Esophagus squamous epithelium (tissue), 5 donors: ENCODE data around the gene GPC3. TPM values are rescaled to one million over a fixed set of nuclear protein-coding genes. Genes with fewer than 3 reads are reported as not detected.

Experiments used
- DNase-seq: peaks from one replicate; lab custom pipeline; 2025; lab: John Stamatoyannopoulos, UW
- H3K27ac ChIP-seq, 4 donors: fragments of 200-600 bp; sonication (generic); one replicate each; pipeline ENCODE4 v1.5.1; 2016 to 2019; ENCODE audit warnings: mild to moderate bottlenecking in 1 of 4
- H3K27me3 ChIP-seq, 4 donors: fragments of 200-600 bp; sonication (generic); 1 replicate in 3 of 4; 2 replicates in 1 of 4; pipeline versions ENCODE4 v1.5.1 to v1.6.0; 2017 to 2021; ENCODE audit warnings: antibody characterized with exemption in 1 of 4
- H3K36me3 ChIP-seq, 3 donors: fragments of 200-600 bp; sonication (generic); one replicate each; pipeline ENCODE4 v1.5.1; 2016 to 2019
- H3K4me1 ChIP-seq, 3 donors: fragments of 200-600 bp; sonication (generic); one replicate each; pipeline ENCODE4 v1.5.1; 2017 to 2019
- H3K4me3 ChIP-seq, 4 donors: fragments of 200-600 bp; sonication (generic); 1 replicate in 3 of 4; 2 replicates in 1 of 4; pipeline ENCODE4 v1.5.1; 2016 to 2019; ENCODE audit warnings: mild to moderate bottlenecking in 2 of 4, moderate library complexity in 1 of 4
- H3K9me3 ChIP-seq, 3 donors: fragments of 200-600 bp; sonication (generic); one replicate each; pipeline ENCODE4 v1.5.1; 2016 to 2019
- POLR2A ChIP-seq, 4 donors: fragments of 450-650 bp; IDR thresholded peaks; one replicate each; pipeline ENCODE4 v1.6.1; 2017; ENCODE audit warnings: antibody characterized with exemption in 4 of 4, mild to moderate bottlenecking in 4 of 4, moderate library complexity in 3 of 4
- WGBS, 2 donors: methylation state at CpG; one replicate each; pipeline ENCODE4 v1.1.5; 2018; 5-methylcytosine and 5-hydroxymethylcytosine counted together
- intact Hi-C: fragments of 100-400 bp; cut with DNase I; formaldehyde crosslinking; loops from one replicate; pipeline ENCODE4 v1.15.0; 2022
- total RNA-seq, 4 donors: library from RNA; depleted of rRNA; stranded (reverse); fragments of >200 nt; gene quantifications; one replicate each; pipeline ENCODE4 v1.1.0, GENCODE V29; 2016
- TF ChIP-seq, protein P1 (sequence below), 6 experiments: fragments of 450-650 bp in 4 of 6; fragments of 200-600 bp in 2 of 6; sonication (generic) in 2 of 6; IDR thresholded peaks; one replicate each; pipeline ENCODE4 v1.5.1; 2016 to 2019; ENCODE audit warnings: antibody characterized with exemption in 6 of 6, mild to moderate bottlenecking in 4 of 6, moderate library complexity in 4 of 6
- donor health status: DM: yes; HTN: yes; CAD: no.

Gene GPC3
- total RNA-seq, 4 donors from 2014 or later = 0.44 to 2.8 (median 1.7) TPM; not detected in 1

DNA sequence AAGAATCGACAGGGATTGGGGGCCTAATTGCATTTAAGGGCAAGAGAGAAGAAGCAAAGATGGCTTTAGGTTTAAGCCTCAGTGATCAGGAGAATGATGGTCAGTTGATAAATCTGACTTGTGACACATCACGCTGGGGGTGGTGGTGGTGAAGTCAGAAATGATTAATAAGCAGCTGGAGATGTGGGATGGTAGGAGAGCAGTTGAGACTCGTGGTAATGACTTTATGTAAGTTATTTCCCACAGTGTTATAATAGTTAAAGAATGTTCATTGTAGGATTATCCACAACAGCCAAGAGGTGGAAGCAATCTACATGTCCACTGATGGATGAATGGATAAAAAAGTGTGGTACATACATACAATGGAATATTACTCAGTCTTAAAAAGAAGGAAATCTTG lies 391.2 kb downstream of the GPC3 start:
- WGBS, 2 donors = 60 to 65% methylated on average over 3 of the region's 3 CpGs
- Histone ChIP-seq H3K4me3 (no peak overlapping the region), H3K36me3 (no peaks in the 10 kb centered on the region), H3K9me3 (no peaks in the 10 kb centered on the region), H3K27ac (no peak overlapping the region), H3K27me3 (no peaks in the 10 kb centered on the region), H3K4me1 (no peaks in the 10 kb centered on the region)
- TF ChIP-seq, protein P1, sequence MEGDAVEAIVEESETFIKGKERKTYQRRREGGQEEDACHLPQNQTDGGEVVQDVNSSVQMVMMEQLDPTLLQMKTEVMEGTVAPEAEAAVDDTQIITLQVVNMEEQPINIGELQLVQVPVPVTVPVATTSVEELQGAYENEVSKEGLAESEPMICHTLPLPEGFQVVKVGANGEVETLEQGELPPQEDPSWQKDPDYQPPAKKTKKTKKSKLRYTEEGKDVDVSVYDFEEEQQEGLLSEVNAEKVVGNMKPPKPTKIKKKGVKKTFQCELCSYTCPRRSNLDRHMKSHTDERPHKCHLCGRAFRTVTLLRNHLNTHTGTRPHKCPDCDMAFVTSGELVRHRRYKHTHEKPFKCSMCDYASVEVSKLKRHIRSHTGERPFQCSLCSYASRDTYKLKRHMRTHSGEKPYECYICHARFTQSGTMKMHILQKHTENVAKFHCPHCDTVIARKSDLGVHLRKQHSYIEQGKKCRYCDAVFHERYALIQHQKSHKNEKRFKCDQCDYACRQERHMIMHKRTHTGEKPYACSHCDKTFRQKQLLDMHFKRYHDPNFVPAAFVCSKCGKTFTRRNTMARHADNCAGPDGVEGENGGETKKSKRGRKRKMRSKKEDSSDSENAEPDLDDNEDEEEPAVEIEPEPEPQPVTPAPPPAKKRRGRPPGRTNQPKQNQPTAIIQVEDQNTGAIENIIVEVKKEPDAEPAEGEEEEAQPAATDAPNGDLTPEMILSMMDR (IDR thresholded peaks at IDR 0.05) = no peak
- no peak for TF ChIP-seq POLR2A (IDR thresholded peaks at IDR 0.05)
- intact Hi-C loops = no loop called here
- no peak for DNase-seq

- TF ChIP-seq, protein P1 (IDR thresholded peaks at IDR 0.05) = no peak
- TF ChIP-seq POLR2A (IDR thresholded peaks at IDR 0.05) = no peak
- intact Hi-C loops = no loop called here
- H3K4me1 ChIP-seq = no peaks in the 10 kb centered on the region
- no peak for DNase-seq
- H3K27me3 ChIP-seq = no peaks in the 10 kb centered on the region
- WGBS, 2 donors = 64 to 82% methylated on average over 3 to 4 of the region's 5 CpGs
- H3K27ac ChIP-seq = no peak overlapping the region
- no peak overlapping the region for H3K4me3 ChIP-seq
- no peaks in the 10 kb centered on the region for H3K9me3 ChIP-seq
- no peaks in the 10 kb centered on the region for H3K36me3 ChIP-seq
Measured at GRCh38 chrX:133593531-133593930, 391.9 kb downstream of the GPC3 start.

- intact Hi-C loops = no loop called here
- no peaks in the 10 kb centered on the region for H3K27me3 ChIP-seq
- H3K27ac ChIP-seq = no peak overlapping the region
- no peaks in the 10 kb centered on the region for H3K36me3 ChIP-seq
- DNase-seq = no peak
- H3K4me1 ChIP-seq = no peaks in the 10 kb centered on the region
- no peak for TF ChIP-seq POLR2A (IDR thresholded peaks at IDR 0.05)
- TF ChIP-seq, protein P1 (IDR thresholded peaks at IDR 0.05) = no peak
- no peaks in the 10 kb centered on the region for H3K9me3 ChIP-seq
- H3K4me3 ChIP-seq = no peak overlapping the region
- 67 to 82% methylated on average over 7 of the region's 7 CpGs for WGBS, 2 donors
Measured at GRCh38 chrX:133590703-133591505, 394.5 kb downstream of the GPC3 start.

- no peaks in the 10 kb centered on the region for H3K9me3 ChIP-seq
- no peak overlapping the region for H3K27ac ChIP-seq
- 17 to 67% methylated on average over 1 of the region's 1 CpG for WGBS, 2 donors
- no peaks in the 10 kb centered on the region for H3K36me3 ChIP-seq
- intact Hi-C loops = no loop called here
- TF ChIP-seq, protein P1 (IDR thresholded peaks at IDR 0.05) = no peak
- no peak for TF ChIP-seq POLR2A (IDR thresholded peaks at IDR 0.05)
- H3K27me3 ChIP-seq = no peaks in the 10 kb centered on the region
- no peak for DNase-seq
- no peak overlapping the region for H3K4me3 ChIP-seq
- no peaks in the 10 kb centered on the region for H3K4me1 ChIP-seq
Measured at GRCh38 chrX:133588827-133589226, 396.6 kb downstream of the GPC3 start.

GRCh38 chrX:133587818-133588217 lies 397.6 kb downstream of the GPC3 start:
- no peaks in the 10 kb centered on the region for H3K36me3 ChIP-seq
- 80 to 100% methylated on average over 1 of the region's 4 CpGs for WGBS, 2 donors
- H3K9me3 ChIP-seq = no peaks in the 10 kb centered on the region
- no peak overlapping the region for H3K27ac ChIP-seq
- H3K4me1 ChIP-seq = no peaks in the 10 kb centered on the region
- H3K27me3 ChIP-seq = no peaks in the 10 kb centered on the region
- DNase-seq = no peak
- no peak for TF ChIP-seq POLR2A (IDR thresholded peaks at IDR 0.05)
- TF ChIP-seq, protein P1 (IDR thresholded peaks at IDR 0.05) = no peak
- intact Hi-C loops = no loop called here
- no peak overlapping the region for H3K4me3 ChIP-seq
